CD8-positive, alpha-beta memory T cell (primary cell): ENCODE data around the gene PPARD. TPM values are rescaled to one million over a fixed set of nuclear protein-coding genes. Genes with fewer than 3 reads are reported as not detected.
"Not testable (repeated sequence)": the region's sequence is repeated elsewhere in the genome, so short reads cannot be mapped to it uniquely, and the experiment has no call there.

ENCODE experiments used
- CTCF ChIA-PET: fragments of 350-600 bp; sonication (Branson Sonifier 250); formaldehyde crosslinking; loops from one replicate; lab custom pipeline; 2021; ENCODE audit warnings: antibody characterized with exemption; lab: Charles Lee
- POLR2A ChIA-PET: fragments of 350-600 bp; sonication (Branson Sonifier 250); formaldehyde crosslinking; loops from one replicate; lab custom pipeline; 2021; ENCODE audit warnings: antibody characterized with exemption; lab: Charles Lee
- DNase-seq, 5 donors: peaks; one replicate each; pipeline versions ENCODE4 v3.0.0 to v3.0.0-alpha.2; 2020 to 2022; ENCODE audit warnings: mixed read lengths in 1 of 5
- H3K27ac ChIP-seq: one replicate; pipeline ENCODE4 v1.7.0; 2013; ENCODE audit warnings: low read depth, mild to moderate bottlenecking, low read length, moderate library complexity
- H3K27me3 ChIP-seq: 2 replicates; pipeline ENCODE4 v1.7.0; 2013; ENCODE audit warnings: low read length, mild to moderate bottlenecking; ENCODE audit not compliant: insufficient read depth, poor library complexity, severe bottlenecking
- H3K36me3 ChIP-seq: 2 replicates; pipeline ENCODE4 v1.7.0; 2013; ENCODE audit warnings: mild to moderate bottlenecking, low read length, moderate library complexity; ENCODE audit not compliant: insufficient read depth
- H3K4me1 ChIP-seq: 2 replicates; pipeline ENCODE4 v1.7.0; 2013; ENCODE audit warnings: mild to moderate bottlenecking, low read length, moderate library complexity; ENCODE audit not compliant: insufficient read depth
- H3K4me3 ChIP-seq: 2 replicates; pipeline ENCODE4 v1.7.0; 2013; ENCODE audit warnings: mild to moderate bottlenecking, low read length
- H3K9me3 ChIP-seq: 2 replicates; pipeline ENCODE4 v1.7.0; 2013; ENCODE audit warnings: mild to moderate bottlenecking, low read length
- H3K27ac Mint-ChIP-seq, 8 donors: one replicate each; pipeline ENCODE4 v1.8.0; 2020 to 2021; ENCODE audit warnings: mixed read lengths in 8 of 8, mild to moderate bottlenecking in 6 of 8, inconsistent platforms in 3 of 8, moderate library complexity in 3 of 8
- H3K27me3 Mint-ChIP-seq, 2 donors: one replicate each; pipeline ENCODE4 v1.8.0; 2020 to 2021; ENCODE audit warnings: mixed read lengths in 2 of 2, mild to moderate bottlenecking in 1 of 2, moderate library complexity in 1 of 2
- H3K36me3 Mint-ChIP-seq, 3 donors: one replicate each; pipeline ENCODE4 v1.8.0; 2020 to 2021; ENCODE audit warnings: mixed read lengths in 3 of 3, inconsistent platforms in 1 of 3, mild to moderate bottlenecking in 1 of 3
- H3K4me1 Mint-ChIP-seq, 3 donors: one replicate each; pipeline ENCODE4 v1.8.0; 2020 to 2021; ENCODE audit warnings: mixed read lengths in 3 of 3, inconsistent platforms in 1 of 3, mild to moderate bottlenecking in 1 of 3
- H3K4me3 Mint-ChIP-seq, 7 donors: one replicate each; pipeline ENCODE4 v1.8.0; 2020 to 2021; ENCODE audit warnings: mixed read lengths in 7 of 7, mild to moderate bottlenecking in 6 of 7, moderate library complexity in 4 of 7, inconsistent platforms in 2 of 7
- H3K9me3 Mint-ChIP-seq, 5 donors: one replicate each; pipeline ENCODE4 v1.8.0; 2020 to 2022; ENCODE audit warnings: mixed read lengths in 5 of 5, mild to moderate bottlenecking in 3 of 5, moderate library complexity in 2 of 5, inconsistent platforms in 1 of 5
- polyA plus RNA-seq: library from polyadenylated mRNA; unstranded; fragments of 300-500 nt; fragmentation: Illumina TruSeq; gene quantifications from one replicate; pipeline ENCODE4 v1.2.3, GENCODE V29; 2021
- total RNA-seq, 2 experiments: library from RNA; stranded (reverse); gene quantifications; one replicate each; pipeline ENCODE4 v1.2.3, GENCODE V29; 2021

The PPARD gene
- total and polyA plus RNA-seq, 3 experiments from 2014 or later: 7.7 to 16.2 (median 14.8) TPM

DNA sequence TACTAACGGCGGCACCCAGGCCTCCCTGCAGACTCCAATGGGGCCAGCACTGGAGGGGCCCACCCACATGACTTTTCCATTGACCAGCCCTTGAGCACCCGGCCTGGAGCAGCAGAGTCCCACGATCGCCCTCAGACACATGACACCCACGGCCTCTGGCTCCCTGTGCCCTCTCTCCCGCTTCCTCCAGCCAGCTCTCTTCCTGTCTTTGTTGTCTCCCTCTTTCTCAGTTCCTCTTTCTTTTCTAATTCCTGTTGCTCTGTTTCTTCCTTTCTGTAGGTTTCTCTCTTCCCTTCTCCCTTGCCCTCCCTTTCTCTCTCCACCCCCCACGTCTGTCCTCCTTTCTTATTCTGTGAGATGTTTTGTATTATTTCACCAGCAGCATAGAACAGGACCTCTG lies 83.7 kb downstream of the PPARD start:
- H3K4me1 ChIP-seq: no peaks in the 10 kb centered on the region
- peak in 1 of 5 donors; percentile 35 for DNase-seq
- no peaks in the 10 kb centered on the region for H3K27me3 ChIP-seq
- no peak overlapping the region for H3K4me3 ChIP-seq
- H3K27ac ChIP-seq: no peak overlapping the region
- ChIA-PET POLR2A (no interaction called here), CTCF (no interaction called here)
- peaks cover 0 to 2% of the 10 kb centered on the region in 2 donors for H3K27me3 Mint-ChIP-seq
- H3K27ac Mint-ChIP-seq: no peak overlapping the region
- peaks cover 6% of the 10 kb centered on the region for H3K9me3 ChIP-seq
- H3K4me1 Mint-ChIP-seq: no peaks in the 10 kb centered on the region
- H3K9me3 Mint-ChIP-seq: peaks cover 6 to 17% (median 9%) of the 10 kb centered on the region in 5 donors
- no peak overlapping the region for H3K4me3 Mint-ChIP-seq
- peaks cover 14% of the 10 kb centered on the region for H3K36me3 ChIP-seq
- H3K36me3 Mint-ChIP-seq: peaks cover 14 to 57% (median 25%) of the 10 kb centered on the region in 3 donors

DNA sequence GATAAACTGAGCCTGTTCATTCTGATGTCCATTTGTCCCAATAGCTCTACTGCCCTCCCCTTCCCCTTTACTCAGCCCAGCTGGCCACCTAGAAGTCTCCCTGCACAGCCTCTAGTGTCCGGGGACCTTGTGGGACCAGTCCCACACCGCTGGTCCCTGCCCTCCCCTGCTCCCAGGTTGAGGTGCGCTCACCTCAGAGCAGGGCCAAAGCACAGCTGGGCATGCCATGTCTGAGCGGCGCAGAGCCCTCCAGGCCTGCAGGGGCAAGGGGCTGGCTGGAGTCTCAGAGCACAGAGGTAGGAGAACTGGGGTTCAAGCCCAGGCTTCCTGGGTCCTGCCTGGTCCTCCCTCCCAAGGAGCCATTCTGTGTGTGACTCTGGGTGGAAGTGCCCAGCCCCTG lies 85.1 kb downstream of the PPARD start:
- Mint-ChIP-seq H3K4me1 (no peaks in the 10 kb centered on the region), H3K4me3 (no peak overlapping the region), H3K36me3 (peaks cover 12 to 47% (median 25%) of the 10 kb centered on the region in 3 donors), H3K27ac (no peak overlapping the region), H3K27me3 (peaks cover 0 to 2% of the 10 kb centered on the region in 2 donors), H3K9me3 (peaks cover 6 to 17% (median 9%) of the 10 kb centered on the region in 5 donors)
- Histone ChIP-seq H3K36me3 (peaks cover 14% of the 10 kb centered on the region), H3K27me3 (no peaks in the 10 kb centered on the region), H3K4me3 (no peak overlapping the region), H3K27ac (no peak overlapping the region), H3K9me3 (peaks cover 6% of the 10 kb centered on the region), H3K4me1 (no peaks in the 10 kb centered on the region)
- ChIA-PET CTCF (no interaction called here), POLR2A (no interaction called here)
- DNase-seq: peak in 1 of 5 donors; percentile 24

GRCh38 chr6:35427851-35428321 lies 85.5 kb downstream of the PPARD start:
- ChIA-PET CTCF (no interaction called here), POLR2A (interaction anchor here (0.6 kb wide), 1 partner anchor 476 kb away, joined by 3 read pairs; no protein-coding TSS in a partner anchor)
- H3K4me3 ChIP-seq: no peak overlapping the region
- H3K27me3 Mint-ChIP-seq: peaks cover 0 to 2% of the 10 kb centered on the region in 2 donors
- H3K9me3 Mint-ChIP-seq: peaks cover 6 to 17% (median 9%) of the 10 kb centered on the region in 5 donors
- H3K4me1 Mint-ChIP-seq: no peaks in the 10 kb centered on the region
- H3K4me1 ChIP-seq: no peaks in the 10 kb centered on the region
- H3K27me3 ChIP-seq: no peaks in the 10 kb centered on the region
- H3K36me3 Mint-ChIP-seq: peaks cover 12 to 45% (median 25%) of the 10 kb centered on the region in 3 donors
- no peak overlapping the region for H3K27ac ChIP-seq
- H3K9me3 ChIP-seq: peaks cover 6% of the 10 kb centered on the region
- H3K36me3 ChIP-seq: peaks cover 14% of the 10 kb centered on the region
- H3K4me3 Mint-ChIP-seq: no peak overlapping the region
- peak in 1 of 5 donors; percentile 13 for DNase-seq
- no peak overlapping the region for H3K27ac Mint-ChIP-seq

GRCh38 chr6:35428421-35429149 lies 86.2 kb downstream of the PPARD start:
- CTCF ChIA-PET: no interaction called here
- Histone ChIP-seq H3K9me3 (peaks cover 6% of the 10 kb centered on the region), H3K27me3 (no peaks in the 10 kb centered on the region), H3K36me3 (peaks cover 12% of the 10 kb centered on the region), H3K4me3 (no peak overlapping the region), H3K27ac (no peak overlapping the region), H3K4me1 (no peaks in the 10 kb centered on the region)
- Mint-ChIP-seq H3K4me1 (no peaks in the 10 kb centered on the region), H3K36me3 (peaks cover 12 to 43% (median 25%) of the 10 kb centered on the region in 3 donors), H3K4me3 (no peak overlapping the region), H3K27ac (no peak overlapping the region), H3K9me3 (peaks cover 6 to 17% (median 9%) of the 10 kb centered on the region in 5 donors), H3K27me3 (peaks cover 0 to 2% of the 10 kb centered on the region in 2 donors)
- POLR2A ChIA-PET: interaction anchor here (0.6 kb wide), 1 partner anchor 475 kb away, joined by 3 read pairs; no protein-coding TSS in a partner anchor
- peak in 1 of 5 donors; percentile 5 for DNase-seq

DNA sequence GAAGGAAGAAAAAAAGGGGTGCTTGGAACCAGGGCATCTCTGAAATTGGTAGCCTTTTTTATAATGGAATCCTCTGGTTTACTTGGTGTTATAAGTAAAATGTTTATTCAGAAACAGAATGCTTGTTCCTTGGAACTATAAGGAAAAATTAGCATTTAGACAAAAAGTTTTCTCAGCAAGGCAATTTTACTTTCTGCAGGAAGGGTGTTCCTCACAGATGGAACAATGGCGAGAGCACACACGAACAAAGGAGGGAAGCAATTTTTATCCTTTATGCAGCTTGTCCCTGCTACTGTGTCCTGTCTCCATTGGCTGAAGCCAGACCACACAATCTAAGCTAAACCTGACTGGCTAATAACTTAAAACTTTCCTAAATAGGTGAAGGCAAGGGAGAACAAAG lies 87.1 kb downstream of the PPARD start:
- H3K36me3 Mint-ChIP-seq: peaks cover 12 to 34% (median 25%) of the 10 kb centered on the region in 3 donors
- Histone ChIP-seq H3K27ac (no peak overlapping the region), H3K4me3 (no peak overlapping the region), H3K27me3 (no peaks in the 10 kb centered on the region), H3K9me3 (peaks cover 6% of the 10 kb centered on the region), H3K36me3 (peaks cover 4% of the 10 kb centered on the region), H3K4me1 (no peaks in the 10 kb centered on the region)
- POLR2A ChIA-PET: no interaction called here
- H3K9me3 Mint-ChIP-seq: peaks cover 6 to 17% (median 9%) of the 10 kb centered on the region in 5 donors
- CTCF ChIA-PET: no interaction called here
- no peak overlapping the region for H3K4me3 Mint-ChIP-seq
- no peaks in the 10 kb centered on the region for H3K4me1 Mint-ChIP-seq
- no peak for DNase-seq
- peaks cover 0 to 2% of the 10 kb centered on the region in 2 donors for H3K27me3 Mint-ChIP-seq
- no peak overlapping the region for H3K27ac Mint-ChIP-seq

GRCh38 chr6:35432291-35432690 lies 89.9 kb downstream of the PPARD start:
- Histone ChIP-seq H3K4me1 (no peaks in the 10 kb centered on the region), H3K4me3 (no peak overlapping the region), H3K27ac (no peak overlapping the region), H3K9me3 (peaks cover 6% of the 10 kb centered on the region), H3K36me3 (no peaks in the 10 kb centered on the region), H3K27me3 (no peaks in the 10 kb centered on the region)
- Mint-ChIP-seq H3K36me3 (peaks cover 4 to 14% (median 8%) of the 10 kb centered on the region in 3 donors), H3K27me3 (no peaks in the 10 kb centered on the region), H3K9me3 (peaks cover 6 to 17% (median 9%) of the 10 kb centered on the region in 5 donors), H3K4me3 (no peak overlapping the region), H3K4me1 (no peaks in the 10 kb centered on the region), H3K27ac (no peak overlapping the region)
- CTCF ChIA-PET: no interaction called here
- DNase-seq: no peak
- POLR2A ChIA-PET: no interaction called here

DNA sequence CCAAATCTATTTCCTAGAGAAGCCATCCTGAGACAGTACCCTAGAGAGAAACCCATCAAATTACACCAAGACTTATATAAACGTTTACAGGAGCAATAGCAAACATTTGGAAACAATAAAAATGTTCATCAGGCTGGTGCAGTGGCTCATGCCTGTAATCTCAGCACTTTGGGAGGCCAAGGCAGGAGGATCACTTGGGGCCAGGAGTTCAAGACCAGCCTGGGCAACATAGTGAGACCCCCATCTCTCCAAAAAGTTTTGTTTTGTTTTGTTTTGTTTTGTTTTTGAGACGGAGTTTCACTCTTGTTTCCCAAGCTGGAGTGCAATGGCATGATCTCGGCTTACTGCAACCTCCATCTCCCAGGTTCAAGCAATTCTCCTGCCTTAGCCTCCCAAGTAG lies 90.3 kb downstream of the PPARD start:
- H3K4me1 ChIP-seq, H3K4me3 ChIP-seq, DNase-seq, H3K27me3 Mint-ChIP-seq, H3K36me3 ChIP-seq, H3K27ac ChIP-seq, H3K4me3 Mint-ChIP-seq, POLR2A ChIA-PET, H3K9me3 ChIP-seq, H3K4me1 Mint-ChIP-seq, H3K27me3 ChIP-seq, CTCF ChIA-PET: not testable (repeated sequence)
- Mint-ChIP-seq H3K27ac (peak overlapping the region in 1 of 8 donors; percentile 27), H3K36me3 (peaks cover 4 to 14% (median 6%) of the 10 kb centered on the region in 3 donors), H3K9me3 (peaks cover 6 to 17% (median 9%) of the 10 kb centered on the region in 5 donors)
